PFSK-1 (cell line): Measurements from ENCODE around the gene SH3GL1.
A peak's percentile ranks its signal among the peaks of the same experiment; 100 is the strongest.

Source experiments
- FOXP2 ChIP-seq: optimal IDR thresholded peaks from 2 replicates; pipeline ENCODE3; 2011; ENCODE audit warnings: borderline replicate concordance, control low read depth, inconsistent platforms; ENCODE audit not compliant: insufficient read depth; ENCODE audit errors: extremely low read length, extremely low read depth
- POLR2AphosphoS5 ChIP-seq: IDR thresholded peaks from 2 replicates; pipeline ENCODE4 v1.6.1; 2012; ENCODE audit warnings: low read depth, mild to moderate bottlenecking, control low read depth, low read length, moderate library complexity
- REST ChIP-seq, 2 experiments: IDR thresholded peaks; 2 replicates each; pipeline versions ENCODE4 v1.6.1 to v1.8.0; 2011 to 2012; ENCODE audit warnings: low read depth in 2 of 2, low read length in 2 of 2, control low read depth in 1 of 2, inconsistent platforms in 1 of 2, mild to moderate bottlenecking in 1 of 2, moderate library complexity in 1 of 2; ENCODE audit not compliant: insufficient read depth in 1 of 2
- SIN3A ChIP-seq: IDR thresholded peaks from 2 replicates; pipeline ENCODE4 v1.6.1; 2012; ENCODE audit warnings: mild to moderate bottlenecking, low read length, moderate library complexity, borderline replicate concordance; ENCODE audit not compliant: insufficient read depth
- TAF1 ChIP-seq: IDR thresholded peaks from 2 replicates; pipeline ENCODE4 v1.6.1; 2012; ENCODE audit warnings: low read length, control low read depth, borderline replicate concordance; ENCODE audit not compliant: insufficient read depth

- TF ChIP-seq REST (IDR thresholded peaks at IDR 0.05; ENCODE audit: insufficient read depth in 1 of 2, low read depth in 2 of 2, low read length in 2 of 2) (no peak), TAF1 (no peak), SIN3A (no peak), FOXP2 (no peak), POLR2AphosphoS5 (0 out of 2 replicates have a peak, but pooled peaks have one; percentile 15)
These were observed 38.1 kb downstream of the SH3GL1 start for GRCh38 chr19:4362101-4362828.
